H9 (cell line): ENCODE data around the gene FARSB. TPM values are rescaled to one million over a fixed set of nuclear protein-coding genes. Genes with fewer than 3 reads are reported as not detected.

ENCODE experiments used
- DNase-seq: peaks from one replicate; pipeline ENCODE4 v3.0.0-alpha.2; 2017
- H2AFZ ChIP-seq: one replicate; pipeline ENCODE4 v1.6.1; 2013; ENCODE audit warnings: mild to moderate bottlenecking, low read length, control low read depth, moderate library complexity
- H2AK5ac ChIP-seq: 2 replicates; pipeline ENCODE4 v1.6.1; 2013; ENCODE audit warnings: low read length, control low read depth, mixed read lengths; ENCODE audit not compliant: insufficient read length
- H2BK120ac ChIP-seq: one replicate; pipeline ENCODE4 v1.6.1; 2013; ENCODE audit warnings: low read depth, mild to moderate bottlenecking, low read length, control low read depth, inconsistent platforms; ENCODE audit not compliant: poor library complexity, severe bottlenecking
- H2BK12ac ChIP-seq: 2 replicates; pipeline ENCODE4 v1.6.1; 2013; ENCODE audit warnings: low read length, control low read depth, mixed read lengths, low read depth; ENCODE audit not compliant: insufficient read length
- H2BK15ac ChIP-seq: 2 replicates; pipeline ENCODE4 v1.6.1; 2013; ENCODE audit warnings: low read depth, low read length, control low read depth
- H2BK20ac ChIP-seq: one replicate; pipeline ENCODE4 v1.6.1; 2013; ENCODE audit warnings: low read depth, mild to moderate bottlenecking, low read length, control low read depth, inconsistent platforms; ENCODE audit not compliant: poor library complexity, severe bottlenecking
- H2BK5ac ChIP-seq: 2 replicates; pipeline ENCODE4 v1.6.1; 2013; ENCODE audit warnings: low read length, control low read depth, mixed read lengths; ENCODE audit not compliant: insufficient read length
- H3K14ac ChIP-seq: 2 replicates; pipeline ENCODE4 v1.6.1; 2013; ENCODE audit warnings: low read length, control low read depth; ENCODE audit not compliant: insufficient read depth
- H3K18ac ChIP-seq: 2 replicates; pipeline ENCODE4 v1.6.1; 2013; ENCODE audit warnings: low read depth, mild to moderate bottlenecking, mixed read lengths, low read length, control low read depth; ENCODE audit not compliant: insufficient read length
- H3K23ac ChIP-seq: 2 replicates; pipeline ENCODE4 v1.6.1; 2013; ENCODE audit warnings: low read length, control low read depth, mixed read lengths, low read depth; ENCODE audit not compliant: insufficient read length
- H3K23me2 ChIP-seq: 2 replicates; pipeline ENCODE4 v1.6.1; 2013; ENCODE audit warnings: low read depth, mild to moderate bottlenecking, mixed read lengths, low read length, control low read depth; ENCODE audit not compliant: insufficient read length, poor library complexity, severe bottlenecking
- H3K27ac ChIP-seq: 2 replicates; pipeline ENCODE4 v1.5.1; 2013; ENCODE audit warnings: low read length, control low read depth, mixed read lengths, low read depth; ENCODE audit not compliant: insufficient read length
- H3K27me3 ChIP-seq: 2 replicates; pipeline ENCODE4 v1.6.1; 2013; ENCODE audit warnings: low read length, control low read depth, inconsistent platforms; ENCODE audit not compliant: insufficient read depth
- H3K4ac ChIP-seq: 2 replicates; pipeline ENCODE4 v1.6.1; 2013; ENCODE audit warnings: low read depth, mild to moderate bottlenecking, control low read depth, inconsistent platforms, low read length, moderate library complexity
- H3K4me1 ChIP-seq: 2 replicates; pipeline ENCODE4 v1.6.1; 2013; ENCODE audit warnings: low read length, control low read depth, inconsistent platforms; ENCODE audit not compliant: insufficient read depth
- H3K4me2 ChIP-seq: 2 replicates; pipeline ENCODE4 v1.6.1; 2013; ENCODE audit warnings: low read length, control low read depth, mixed read lengths; ENCODE audit not compliant: insufficient read length, insufficient read depth
- H3K56ac ChIP-seq: 2 replicates; pipeline ENCODE4 v1.6.1; 2013; ENCODE audit warnings: low read depth, mild to moderate bottlenecking, mixed read lengths, low read length, control low read depth; ENCODE audit not compliant: insufficient read length
- H3K79me1 ChIP-seq: 2 replicates; pipeline ENCODE4 v1.6.1; 2013; ENCODE audit warnings: low read depth, mild to moderate bottlenecking, moderate library complexity, low read length, control low read depth, inconsistent platforms; ENCODE audit not compliant: insufficient read depth, poor library complexity, severe bottlenecking
- H3K79me2 ChIP-seq: 2 replicates; pipeline ENCODE4 v1.6.1; 2013; ENCODE audit warnings: low read length, control low read depth, inconsistent platforms; ENCODE audit not compliant: insufficient read depth
- H3K9ac ChIP-seq: 2 replicates; pipeline ENCODE4 v1.6.1; 2013; ENCODE audit warnings: low read length, control low read depth, mixed read lengths; ENCODE audit not compliant: insufficient read length; ENCODE audit errors: extremely low read depth
- H3K9me3 ChIP-seq: one replicate; pipeline ENCODE4 v1.6.1; 2013; ENCODE audit warnings: low read depth, low read length, inconsistent platforms; ENCODE audit not compliant: control insufficient read depth
- H3T11ph ChIP-seq: one replicate; pipeline ENCODE4 v1.6.1; 2013; ENCODE audit warnings: mild to moderate bottlenecking, low read length, control low read depth, inconsistent platforms
- H4K20me1 ChIP-seq: one replicate; pipeline ENCODE4 v1.6.1; 2013; ENCODE audit not compliant: control insufficient read depth, insufficient read length, insufficient read depth
- H4K5ac ChIP-seq: 2 replicates; pipeline ENCODE4 v1.6.1; 2013; ENCODE audit warnings: low read depth, mild to moderate bottlenecking, mixed read lengths, low read length, control low read depth; ENCODE audit not compliant: insufficient read length
- H4K8ac ChIP-seq: replicated peaks from 2 replicates; pipeline ENCODE4 v1.6.1; 2013; ENCODE audit warnings: low read length, control low read depth, mixed read lengths, low read depth; ENCODE audit not compliant: insufficient read length
- H4K91ac ChIP-seq: 2 replicates; pipeline ENCODE4 v1.6.1; 2013; ENCODE audit warnings: low read depth, mild to moderate bottlenecking, moderate library complexity, mixed read lengths, low read length, control low read depth; ENCODE audit not compliant: insufficient read length
- H3K27ac Mint-ChIP-seq, 3 experiments: 2 replicates in 2 of 3; 3 replicates in 1 of 3; pipeline ENCODE4 v1.8.0; 2020 to 2021; ENCODE audit warnings: mixed read lengths in 3 of 3, mild to moderate bottlenecking in 1 of 3, moderate library complexity in 1 of 3
- H3K27me3 Mint-ChIP-seq: 2 replicates; pipeline ENCODE4 v1.8.0; 2021; ENCODE audit warnings: low read depth, mild to moderate bottlenecking, moderate library complexity, mixed read lengths
- H3K36me3 Mint-ChIP-seq, 3 experiments: 2 replicates in 2 of 3; 3 replicates in 1 of 3; pipeline ENCODE4 v1.8.0; 2020 to 2021; ENCODE audit warnings: low read depth in 3 of 3, mixed read lengths in 3 of 3; ENCODE audit not compliant: insufficient read depth in 1 of 3
- H3K4me1 Mint-ChIP-seq, 2 experiments: 2 replicates each; pipeline ENCODE4 v1.8.0; 2020; ENCODE audit warnings: mixed read lengths in 2 of 2
- H3K4me3 Mint-ChIP-seq, 2 experiments: 2 replicates in 1 of 2; 3 replicates in 1 of 2; pipeline ENCODE4 v1.8.0; 2020 to 2021; ENCODE audit warnings: mild to moderate bottlenecking in 2 of 2, mixed read lengths in 2 of 2, moderate library complexity in 1 of 2
- H3K9me3 Mint-ChIP-seq, 2 experiments: 2 replicates in 1 of 2; 3 replicates in 1 of 2; pipeline ENCODE4 v1.8.0; 2020; ENCODE audit warnings: mild to moderate bottlenecking in 2 of 2, mixed read lengths in 2 of 2, moderate library complexity in 1 of 2
- WGBS: extraction: QIAGEN DNeasy Blood & Tissue Kit; methylation state at CpG from one replicate; pipeline ENCODE4 v1.1.7; 2013; ENCODE audit warnings: missing lambda C conversion rate, low lambda C conversion rate, mixed read lengths; ENCODE audit not compliant: insufficient read length; ENCODE audit errors: extremely low coverage; 5-methylcytosine and 5-hydroxymethylcytosine counted together
- total RNA-seq: library from RNA; stranded (reverse); gene quantifications from 2 replicates; pipeline ENCODE4 v1.2.1, GENCODE V29; 2021
- TF ChIP-seq, protein P1 (sequence below): fragments of 200-600 bp; sonication (generic); conservative IDR thresholded peaks from 3 replicates; pipeline ENCODE4 v1.8.0; 2021; ENCODE audit warnings: antibody characterized with exemption, mild to moderate bottlenecking

The FARSB gene
- total RNA-seq, 1 experiment from 2014 or later = 32.1 TPM

DNA sequence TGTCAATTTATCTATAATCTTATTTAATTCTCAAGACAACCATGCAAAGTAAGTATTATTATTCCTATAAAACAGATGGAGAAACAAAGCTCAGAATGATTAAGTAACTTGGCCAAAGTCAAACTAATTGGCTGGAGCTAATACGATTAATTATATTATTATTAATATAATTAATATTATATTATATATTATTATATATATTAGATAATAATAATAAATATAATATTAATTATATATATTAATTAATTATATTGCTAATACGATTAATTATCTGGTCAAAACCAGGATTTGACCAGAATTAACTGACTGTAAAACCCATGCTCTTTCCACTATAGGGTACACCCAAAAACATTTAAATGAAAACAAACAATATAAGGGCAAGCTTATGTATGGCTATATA, 52.4 kb downstream of the FARSB start:
- H3K14ac ChIP-seq = no peak overlapping the region
- H3K79me2 ChIP-seq = no peaks in the 10 kb centered on the region
- no peaks in the 10 kb centered on the region for H4K20me1 ChIP-seq
- H4K5ac ChIP-seq = no peak overlapping the region
- no peak overlapping the region for H3K4me2 ChIP-seq
- H4K8ac ChIP-seq = no peak overlapping the region
- H3K4me1 ChIP-seq = no peaks in the 10 kb centered on the region
- Mint-ChIP-seq H3K36me3 (peaks cover 6 to 16% (median 8%) of the 10 kb centered on the region in 3 experiments; a peak in 6 of 7 replicates), H3K27ac (no peak overlapping the region), H3K4me3 (no peak overlapping the region), H3K4me1 (no peaks in the 10 kb centered on the region), H3K27me3 (no peaks in the 10 kb centered on the region), H3K9me3 (no peaks in the 10 kb centered on the region)
- H2BK20ac ChIP-seq = no peak overlapping the region
- H2BK15ac ChIP-seq = no peak overlapping the region
- H3K79me1 ChIP-seq = peaks cover 2% of the 10 kb centered on the region
- H3K9me3 ChIP-seq = no peaks in the 10 kb centered on the region
- H3K27ac ChIP-seq = no peak overlapping the region
- no peak overlapping the region for H2BK120ac ChIP-seq
- H3T11ph ChIP-seq = no peak overlapping the region
- no peak overlapping the region for H3K4ac ChIP-seq
- H2AK5ac ChIP-seq = no peak overlapping the region
- no peak overlapping the region for H2BK12ac ChIP-seq
- TF ChIP-seq, protein P1, sequence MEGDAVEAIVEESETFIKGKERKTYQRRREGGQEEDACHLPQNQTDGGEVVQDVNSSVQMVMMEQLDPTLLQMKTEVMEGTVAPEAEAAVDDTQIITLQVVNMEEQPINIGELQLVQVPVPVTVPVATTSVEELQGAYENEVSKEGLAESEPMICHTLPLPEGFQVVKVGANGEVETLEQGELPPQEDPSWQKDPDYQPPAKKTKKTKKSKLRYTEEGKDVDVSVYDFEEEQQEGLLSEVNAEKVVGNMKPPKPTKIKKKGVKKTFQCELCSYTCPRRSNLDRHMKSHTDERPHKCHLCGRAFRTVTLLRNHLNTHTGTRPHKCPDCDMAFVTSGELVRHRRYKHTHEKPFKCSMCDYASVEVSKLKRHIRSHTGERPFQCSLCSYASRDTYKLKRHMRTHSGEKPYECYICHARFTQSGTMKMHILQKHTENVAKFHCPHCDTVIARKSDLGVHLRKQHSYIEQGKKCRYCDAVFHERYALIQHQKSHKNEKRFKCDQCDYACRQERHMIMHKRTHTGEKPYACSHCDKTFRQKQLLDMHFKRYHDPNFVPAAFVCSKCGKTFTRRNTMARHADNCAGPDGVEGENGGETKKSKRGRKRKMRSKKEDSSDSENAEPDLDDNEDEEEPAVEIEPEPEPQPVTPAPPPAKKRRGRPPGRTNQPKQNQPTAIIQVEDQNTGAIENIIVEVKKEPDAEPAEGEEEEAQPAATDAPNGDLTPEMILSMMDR = no peak
- H4K91ac ChIP-seq = no peak overlapping the region
- H3K56ac ChIP-seq = no peak overlapping the region
- H3K9ac ChIP-seq = no peak overlapping the region
- H3K23ac ChIP-seq = no peak overlapping the region
- DNase-seq = no peak
- no peak overlapping the region for H2AFZ ChIP-seq
- H2BK5ac ChIP-seq = no peak overlapping the region
- H3K27me3 ChIP-seq = no peaks in the 10 kb centered on the region
- no CpG with 5 or more reads among the region's 2 CpGs for WGBS
- no peaks in the 10 kb centered on the region for H3K23me2 ChIP-seq
- no peak overlapping the region for H3K18ac ChIP-seq
